ENCODE measurements around the gene PLA2G4A.

Gene PLA2G4A

GRCh38 chr1:186977266-186977957, 148.7 kb downstream of the PLA2G4A start:
- no peak for DNase-seq (ENCODE audit: low read depth)

GRCh38 chr1:186978596-186979556, 150.1 kb downstream of the PLA2G4A start:
- DNase-seq (ENCODE audit: low read depth), result no peak

GRCh38 chr1:186980400-186980799, 151.7 kb downstream of the PLA2G4A start:
- no peak for DNase-seq (ENCODE audit: low read depth)

GRCh38 chr1:186982116-186982515, 153.4 kb downstream of the PLA2G4A start:
- no peak for DNase-seq (ENCODE audit: low read depth)

- DNase-seq (ENCODE audit: low read depth), result peak; percentile 31
Observed at GRCh38 chr1:186983327-186983726, 154.6 kb downstream of the PLA2G4A start.

- no peak for DNase-seq (ENCODE audit: low read depth)
Observed at GRCh38 chr1:186984959-186985358, 156.2 kb downstream of the PLA2G4A start.

- DNase-seq (ENCODE audit: low read depth), result peak; percentile 46
Observed at GRCh38 chr1:186985889-186986491, 157.2 kb downstream of the PLA2G4A start.

- no peak for DNase-seq (ENCODE audit: low read depth)
Observed at GRCh38 chr1:186987065-186987464, 158.3 kb downstream of the PLA2G4A start.

GRCh38 chr1:186987769-186988168, 159.0 kb downstream of the PLA2G4A start:
- DNase-seq (ENCODE audit: low read depth), result no peak

- DNase-seq (ENCODE audit: low read depth), result no peak
Observed at GRCh38 chr1:186993996-186994395, 165.2 kb downstream of the PLA2G4A start.

- DNase-seq (ENCODE audit: low read depth), result no peak
Observed at GRCh38 chr1:186994897-186995296, 166.1 kb downstream of the PLA2G4A start.

- no peak for DNase-seq (ENCODE audit: low read depth)
Observed at GRCh38 chr1:186996816-186997215, 168.1 kb downstream of the PLA2G4A start.

- no peak for DNase-seq (ENCODE audit: low read depth)
Observed at GRCh38 chr1:186997877-186998276, 169.1 kb downstream of the PLA2G4A start.

GRCh38 chr1:186999506-186999905, 170.8 kb downstream of the PLA2G4A start:
- DNase-seq (ENCODE audit: low read depth), result no peak

- DNase-seq (ENCODE audit: low read depth), result peak; percentile 45
Observed at GRCh38 chr1:187001198-187001889, 172.6 kb downstream of the PLA2G4A start.

- DNase-seq (ENCODE audit: low read depth), result no peak
Observed at GRCh38 chr1:187003353-187003752, 174.6 kb downstream of the PLA2G4A start.

GRCh38 chr1:187006896-187007295, 178.1 kb downstream of the PLA2G4A start:
- DNase-seq (ENCODE audit: low read depth), result no peak

- no peak for DNase-seq (ENCODE audit: low read depth)
Observed at GRCh38 chr1:187009320-187009719, 180.6 kb downstream of the PLA2G4A start.

- DNase-seq (ENCODE audit: low read depth), result no peak
Observed at GRCh38 chr1:187010571-187011309, 182.0 kb downstream of the PLA2G4A start.

GRCh38 chr1:187013582-187014200, 184.9 kb downstream of the PLA2G4A start:
- DNase-seq (ENCODE audit: low read depth), result no peak

- no peak for DNase-seq (ENCODE audit: low read depth)
Observed at GRCh38 chr1:187018291-187018690, 189.5 kb downstream of the PLA2G4A start.
